ENCODE data around the gene EIF3K.
A peak's percentile ranks its signal among the peaks of the same experiment; 100 is the strongest.

EIF3K gene

DNA sequence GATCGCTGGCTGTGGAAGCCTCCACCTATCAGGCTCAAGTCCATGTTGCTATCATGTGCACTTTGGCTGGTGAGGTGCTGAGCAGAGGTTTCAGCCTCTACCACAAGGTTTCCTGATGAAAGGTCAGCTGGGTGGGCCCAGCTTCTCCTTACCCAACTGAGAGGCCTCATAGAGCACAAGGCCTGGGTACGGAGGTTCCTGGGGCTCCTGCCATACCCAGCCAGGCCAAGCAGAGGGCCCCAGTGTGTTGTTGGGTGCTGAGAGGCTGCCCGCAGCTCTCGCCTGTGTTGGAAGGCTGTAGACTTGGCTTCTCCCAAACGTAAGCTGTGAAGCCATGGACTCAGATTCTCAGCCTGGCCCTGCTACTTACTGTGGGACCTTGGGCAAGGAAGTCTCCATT, 56.6 kb downstream of the EIF3K start:
- peaks cover 93% of the 10 kb centered on the region for H3K79me2 ChIP-seq (ENCODE audit: low read length)
- H3K27me3 ChIP-seq (replicated peaks; ENCODE audit: insufficient read depth, low read length) = no peaks in the 10 kb centered on the region
- H3K36me3 ChIP-seq (replicated peaks; ENCODE audit: insufficient read depth, low read length) = no peaks in the 10 kb centered on the region
- H3K4me3 ChIP-seq (ENCODE audit: low read length) = no peak overlapping the region
- H4K20me1 ChIP-seq (ENCODE audit: insufficient read depth, low read length) = peaks cover 13% of the 10 kb centered on the region; the same call in 1 of the 2 replicates
- no peaks in the 10 kb centered on the region for H3K9me2 ChIP-seq (replicated peaks; ENCODE audit: insufficient read depth, low read length)
- H3F3A ChIP-seq (ENCODE audit: insufficient read depth, low read length) = no peaks in the 10 kb centered on the region
- no peaks in the 10 kb centered on the region for H3K9me3 ChIP-seq (replicated peaks; ENCODE audit: insufficient read depth, low read length)
- H3K4me2 ChIP-seq (ENCODE audit: low read depth, low read length) = no peak overlapping the region
- peaks cover 5% of the 10 kb centered on the region; the same call in 1 of the 2 replicates for H3K4me1 ChIP-seq (ENCODE audit: low read length)
- no peak overlapping the region for H2AFZ ChIP-seq (ENCODE audit: low read length)
- no peak overlapping the region for H3K9ac ChIP-seq (ENCODE audit: low read length)
- no peak overlapping the region for H3K27ac ChIP-seq (ENCODE audit: low read length)
- DNase-seq = peak; percentile 18
- TF ChIP-seq EZH2 (optimal IDR thresholded peaks at IDR 0.05; ENCODE audit: low read depth, low read length) (no peak), EZH2phosphoT487 (IDR thresholded peaks at IDR 0.05; ENCODE audit: low read length) (no peak)
- TF ChIP-seq, protein P1, sequence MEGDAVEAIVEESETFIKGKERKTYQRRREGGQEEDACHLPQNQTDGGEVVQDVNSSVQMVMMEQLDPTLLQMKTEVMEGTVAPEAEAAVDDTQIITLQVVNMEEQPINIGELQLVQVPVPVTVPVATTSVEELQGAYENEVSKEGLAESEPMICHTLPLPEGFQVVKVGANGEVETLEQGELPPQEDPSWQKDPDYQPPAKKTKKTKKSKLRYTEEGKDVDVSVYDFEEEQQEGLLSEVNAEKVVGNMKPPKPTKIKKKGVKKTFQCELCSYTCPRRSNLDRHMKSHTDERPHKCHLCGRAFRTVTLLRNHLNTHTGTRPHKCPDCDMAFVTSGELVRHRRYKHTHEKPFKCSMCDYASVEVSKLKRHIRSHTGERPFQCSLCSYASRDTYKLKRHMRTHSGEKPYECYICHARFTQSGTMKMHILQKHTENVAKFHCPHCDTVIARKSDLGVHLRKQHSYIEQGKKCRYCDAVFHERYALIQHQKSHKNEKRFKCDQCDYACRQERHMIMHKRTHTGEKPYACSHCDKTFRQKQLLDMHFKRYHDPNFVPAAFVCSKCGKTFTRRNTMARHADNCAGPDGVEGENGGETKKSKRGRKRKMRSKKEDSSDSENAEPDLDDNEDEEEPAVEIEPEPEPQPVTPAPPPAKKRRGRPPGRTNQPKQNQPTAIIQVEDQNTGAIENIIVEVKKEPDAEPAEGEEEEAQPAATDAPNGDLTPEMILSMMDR (IDR thresholded peaks at IDR 0.05; ENCODE audit: low read length) = no peak

DNA sequence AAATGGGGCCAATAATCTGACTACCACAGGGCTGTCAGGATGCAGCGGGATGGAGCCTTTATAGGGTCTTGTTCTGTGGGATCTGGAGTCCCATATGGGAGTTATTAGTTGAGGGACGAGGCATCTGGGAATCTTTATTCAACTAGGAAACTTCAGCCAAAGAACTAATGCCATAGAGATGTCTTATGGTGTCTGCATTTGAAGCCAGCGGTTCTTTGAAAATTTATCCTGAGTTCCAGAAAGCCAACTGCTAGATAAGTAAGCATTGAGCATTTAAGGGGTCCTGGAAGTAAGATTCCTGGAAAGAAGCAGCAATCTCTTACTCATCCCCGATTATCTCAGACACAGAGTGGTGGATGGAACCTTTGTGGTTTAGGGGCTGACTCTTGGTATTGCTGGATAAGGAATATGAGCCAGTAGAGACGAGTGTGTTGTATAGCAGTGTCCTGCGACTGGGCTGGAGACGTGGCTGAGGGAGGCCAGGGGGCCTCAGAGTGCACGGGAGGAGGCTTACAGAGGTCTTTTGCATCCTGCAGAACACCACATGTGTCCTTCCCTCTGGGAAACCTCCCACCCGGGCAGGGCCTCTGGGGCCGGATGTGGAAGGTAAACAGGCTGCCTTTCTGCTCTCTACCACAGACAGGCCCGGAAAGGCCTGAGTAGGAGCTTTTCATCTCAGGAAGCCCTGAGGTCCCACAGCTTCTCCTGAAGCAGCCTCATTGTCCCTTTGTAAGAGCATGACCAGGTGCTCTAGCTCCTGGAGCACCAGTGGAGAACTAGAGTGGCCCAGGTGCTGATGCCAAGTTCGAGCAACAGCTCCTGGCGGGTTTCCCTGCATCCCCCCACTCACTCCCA, 57.3 kb downstream of the EIF3K start:
- Histone ChIP-seq H3K79me2 (ENCODE audit: low read length) (peaks cover 91% of the 10 kb centered on the region), H3K9me3 (replicated peaks; ENCODE audit: insufficient read depth, low read length) (no peaks in the 10 kb centered on the region), H3K27ac (ENCODE audit: low read length) (no peak overlapping the region), H2AFZ (ENCODE audit: low read length) (no peak overlapping the region), H3K4me3 (ENCODE audit: low read length) (no peak overlapping the region), H3K4me2 (ENCODE audit: low read depth, low read length) (no peak overlapping the region), H4K20me1 (ENCODE audit: insufficient read depth, low read length) (peaks cover 13% of the 10 kb centered on the region; the same call in 1 of the 2 replicates), H3K36me3 (replicated peaks; ENCODE audit: insufficient read depth, low read length) (no peaks in the 10 kb centered on the region), H3K27me3 (replicated peaks; ENCODE audit: insufficient read depth, low read length) (no peaks in the 10 kb centered on the region), H3K9me2 (replicated peaks; ENCODE audit: insufficient read depth, low read length) (no peaks in the 10 kb centered on the region), H3F3A (ENCODE audit: insufficient read depth, low read length) (no peaks in the 10 kb centered on the region), H3K9ac (ENCODE audit: low read length) (no peak overlapping the region), H3K4me1 (ENCODE audit: low read length) (peaks cover 5% of the 10 kb centered on the region; the same call in 1 of the 2 replicates)
- DNase-seq = no peak
- TF ChIP-seq EZH2phosphoT487 (IDR thresholded peaks at IDR 0.05; ENCODE audit: low read length) = no peak
- no peak for TF ChIP-seq EZH2 (optimal IDR thresholded peaks at IDR 0.05; ENCODE audit: low read depth, low read length)
- TF ChIP-seq, protein P1 (IDR thresholded peaks at IDR 0.05; ENCODE audit: low read length) = no peak

DNA sequence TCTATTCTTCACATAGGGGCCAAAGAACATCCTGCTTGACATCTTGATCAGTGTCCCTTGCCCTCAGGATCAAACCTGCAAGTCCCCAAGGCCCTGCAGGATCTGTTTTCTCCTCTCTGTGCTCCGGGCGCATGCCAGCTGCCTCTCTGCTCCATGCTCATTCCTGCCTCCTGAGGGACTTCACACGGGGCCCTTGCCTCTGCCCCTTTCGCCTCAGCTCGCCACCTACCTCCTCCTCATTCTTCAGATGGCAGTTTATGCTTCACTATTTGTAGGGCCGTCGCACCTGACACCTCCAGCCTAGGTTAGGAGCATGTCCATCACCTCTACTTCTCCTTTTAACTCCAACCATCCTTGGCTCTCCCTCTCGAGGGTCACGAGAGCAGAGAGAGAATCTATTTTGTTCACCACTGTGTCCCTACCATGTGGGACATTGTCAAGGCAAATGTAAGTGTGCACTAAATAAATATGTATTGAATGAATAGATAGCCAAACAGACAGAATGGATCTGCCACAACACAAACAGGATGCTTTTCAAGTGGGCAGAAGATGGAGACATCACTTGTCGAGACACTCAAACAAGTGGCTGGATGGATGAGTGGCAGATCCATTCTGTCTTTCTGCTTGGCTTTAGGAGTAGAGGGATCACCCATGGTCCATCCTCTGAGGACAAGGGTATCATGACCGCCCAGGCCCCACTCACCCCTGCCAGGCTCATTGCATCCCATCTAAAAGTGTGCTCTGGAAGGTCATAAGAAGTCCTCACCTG, 58.1 kb downstream of the EIF3K start:
- Histone ChIP-seq H4K20me1 (ENCODE audit: insufficient read depth, low read length) (peaks cover 13% of the 10 kb centered on the region; the same call in 1 of the 2 replicates), H3K36me3 (replicated peaks; ENCODE audit: insufficient read depth, low read length) (no peaks in the 10 kb centered on the region), H3K4me3 (ENCODE audit: low read length) (no peak overlapping the region), H3K4me1 (ENCODE audit: low read length) (peaks cover 5% of the 10 kb centered on the region; the same call in 1 of the 2 replicates), H3K9me2 (replicated peaks; ENCODE audit: insufficient read depth, low read length) (no peaks in the 10 kb centered on the region), H3F3A (ENCODE audit: insufficient read depth, low read length) (no peaks in the 10 kb centered on the region), H3K79me2 (ENCODE audit: low read length) (peaks cover 90% of the 10 kb centered on the region), H2AFZ (ENCODE audit: low read length) (no peak overlapping the region), H3K4me2 (ENCODE audit: low read depth, low read length) (no peak overlapping the region), H3K27ac (ENCODE audit: low read length) (no peak overlapping the region), H3K9me3 (replicated peaks; ENCODE audit: insufficient read depth, low read length) (no peaks in the 10 kb centered on the region), H3K9ac (ENCODE audit: low read length) (no peak overlapping the region), H3K27me3 (replicated peaks; ENCODE audit: insufficient read depth, low read length) (no peaks in the 10 kb centered on the region)
- TF ChIP-seq EZH2phosphoT487 (IDR thresholded peaks at IDR 0.05; ENCODE audit: low read length) (no peak), EZH2 (optimal IDR thresholded peaks at IDR 0.05; ENCODE audit: low read depth, low read length) (no peak)
- TF ChIP-seq, protein P1 (IDR thresholded peaks at IDR 0.05; ENCODE audit: low read length) = no peak
- DNase-seq = no peak
